ENCODE data around the gene CHD9.

DNA sequence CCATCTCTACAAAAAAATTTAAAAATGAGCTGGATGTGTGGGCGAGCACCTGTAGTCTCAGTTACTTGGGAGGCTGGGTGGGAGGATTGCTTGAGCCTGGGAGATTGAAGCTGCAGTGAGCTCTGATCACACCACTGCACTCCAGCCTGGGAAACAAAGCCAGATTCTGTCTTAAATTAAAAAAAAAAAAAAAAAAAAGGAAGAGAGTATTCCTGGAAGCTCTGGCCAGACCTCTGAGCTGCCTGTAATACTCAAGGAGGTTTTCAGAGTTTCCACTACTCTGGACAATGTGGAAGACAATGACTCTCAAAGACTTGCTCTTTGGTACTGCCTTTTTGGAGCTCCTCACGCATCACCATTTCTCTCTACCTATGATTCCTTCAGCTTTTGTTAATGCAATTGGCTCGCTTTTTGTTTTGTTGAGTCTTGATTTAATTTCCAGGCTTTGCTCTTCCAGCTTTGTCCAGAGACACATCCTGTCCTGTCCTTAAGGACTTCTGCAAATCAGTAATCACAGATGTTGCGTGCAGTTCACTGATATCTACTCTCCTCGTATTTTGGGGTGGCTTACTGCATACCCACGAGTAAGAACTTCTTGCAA lies 10.8 kb downstream of the CHD9 start:
- TF ChIP-seq, protein P1, sequence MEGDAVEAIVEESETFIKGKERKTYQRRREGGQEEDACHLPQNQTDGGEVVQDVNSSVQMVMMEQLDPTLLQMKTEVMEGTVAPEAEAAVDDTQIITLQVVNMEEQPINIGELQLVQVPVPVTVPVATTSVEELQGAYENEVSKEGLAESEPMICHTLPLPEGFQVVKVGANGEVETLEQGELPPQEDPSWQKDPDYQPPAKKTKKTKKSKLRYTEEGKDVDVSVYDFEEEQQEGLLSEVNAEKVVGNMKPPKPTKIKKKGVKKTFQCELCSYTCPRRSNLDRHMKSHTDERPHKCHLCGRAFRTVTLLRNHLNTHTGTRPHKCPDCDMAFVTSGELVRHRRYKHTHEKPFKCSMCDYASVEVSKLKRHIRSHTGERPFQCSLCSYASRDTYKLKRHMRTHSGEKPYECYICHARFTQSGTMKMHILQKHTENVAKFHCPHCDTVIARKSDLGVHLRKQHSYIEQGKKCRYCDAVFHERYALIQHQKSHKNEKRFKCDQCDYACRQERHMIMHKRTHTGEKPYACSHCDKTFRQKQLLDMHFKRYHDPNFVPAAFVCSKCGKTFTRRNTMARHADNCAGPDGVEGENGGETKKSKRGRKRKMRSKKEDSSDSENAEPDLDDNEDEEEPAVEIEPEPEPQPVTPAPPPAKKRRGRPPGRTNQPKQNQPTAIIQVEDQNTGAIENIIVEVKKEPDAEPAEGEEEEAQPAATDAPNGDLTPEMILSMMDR (IDR thresholded peaks at IDR 0.05; ENCODE audit: low read length) = no peak
- TF ChIP-seq EZH2 (optimal IDR thresholded peaks at IDR 0.05; ENCODE audit: low read depth, low read length) = no peak
- TF ChIP-seq EZH2phosphoT487 (IDR thresholded peaks at IDR 0.05; ENCODE audit: low read length) = no peak

Data from MM.1S (cell line).